ENCODE measurements around the gene PEX10. TPM values are rescaled to one million over a fixed set of nuclear protein-coding genes. Genes with fewer than 3 reads are reported as not detected.

PEX10 gene
- total and polyA plus RNA-seq, 2 of the 8 experiments (the other 6 are each of a cell fraction or from before 2014, with no cell fraction given), result 24.3 to 26.9 TPM

GRCh38 chr1:2407166-2407990 is 5.0 kb downstream of the PEX10 start:
- H3K14ac ChIP-seq (ENCODE audit: insufficient read length), result no peak overlapping the region
- peaks cover 5% of the 10 kb centered on the region; the same call in 1 of the 2 replicates for H3K23me2 ChIP-seq (ENCODE audit: low read depth, low read length)
- H3K79me1 ChIP-seq (ENCODE audit: low read depth, low read length), result no peaks in the 10 kb centered on the region
- no peaks in the 10 kb centered on the region for H3K9me3 ChIP-seq (ENCODE audit: insufficient read depth in 2 of 2, low read depth in 1 of 2, low read length in 1 of 2)
- H3K4ac ChIP-seq (replicated peaks; ENCODE audit: insufficient read length, low read depth, low read length), result no peak overlapping the region
- TF ChIP-seq NRF1 (IDR thresholded peaks at IDR 0.05; ENCODE audit: low read depth, low read length) (no peak), HDAC6 (IDR thresholded peaks at IDR 0.05; ENCODE audit: low read depth, low read length) (no peak), SP2 (IDR thresholded peaks at IDR 0.05; ENCODE audit: low read length) (no peak), TBP (IDR thresholded peaks at IDR 0.05; ENCODE audit: low read depth, low read length) (no peak), GTF2F1 (IDR thresholded peaks at IDR 0.05; ENCODE audit: borderline replicate concordance, low read depth, low read length) (no peak), CBX8 (IDR thresholded peaks at IDR 0.05; ENCODE audit: borderline replicate concordance, low read depth, low read length) (no peak), CEBPB (IDR thresholded peaks at IDR 0.05; ENCODE audit: low read depth, low read length) (no peak), KDM1A (IDR thresholded peaks at IDR 0.05; ENCODE audit: borderline replicate concordance, low read length) (no peak), JUN (IDR thresholded peaks at IDR 0.05; ENCODE audit: low read depth, low read length) (no peak), RBBP5 (IDR thresholded peaks at IDR 0.05; ENCODE audit: borderline replicate concordance, low read depth, low read length) (no peak), MAFK (IDR thresholded peaks at IDR 0.05; ENCODE audit: low read depth, low read length) (no peak), CBX5 (IDR thresholded peaks at IDR 0.05; ENCODE audit: low read depth, low read length) (no peak), TAF1 (IDR thresholded peaks at IDR 0.05; ENCODE audit: low read depth, low read length) (no peak)
- peaks cover 20 to 40% (median 34%) of the 10 kb centered on the region in 4 experiments; a peak in 7 of 8 replicates for H3K36me3 ChIP-seq (ENCODE audit: control insufficient read depth in 2 of 4, insufficient read depth in 4 of 4, low read length in 3 of 4)
- WGBS, 2 experiments (ENCODE audit: extremely low coverage in 1 of 2, insufficient coverage in 1 of 2, insufficient read length in 1 of 2, insufficient replicate concordance in 2 of 2, low coverage in 1 of 2, low lambda C conversion rate in 2 of 2, missing lambda C conversion rate in 1 of 2), result 86% methylated on average over 22 of the region's 25 CpGs; no CpG with 5 or more reads in 1 of the 2 experiments
- no peak overlapping the region; the same call in 1 of the 2 replicates for H4K8ac ChIP-seq (ENCODE audit: extremely low read depth, insufficient read depth, low read length)
- FAIRE-seq, result no peak
- H4K20me1 ChIP-seq (replicated peaks in 1 of 2; ENCODE audit: control insufficient read depth in 1 of 2, insufficient read depth in 2 of 2, low read length in 2 of 2), result peaks cover 4 to 15% of the 10 kb centered on the region in 2 experiments
- H2BK20ac ChIP-seq (ENCODE audit: low read length), result no peak overlapping the region
- no peak overlapping the region for H2AK5ac ChIP-seq (ENCODE audit: low read depth, low read length)
- no peak overlapping the region for H3K4me2 ChIP-seq (ENCODE audit: insufficient read depth in 1 of 2, low read depth in 2 of 2, low read length in 2 of 2)
- DNase-seq (ENCODE audit: low read depth in 1 of 2, low spot score in 2 of 2), result no peak
- H4K5ac ChIP-seq (ENCODE audit: insufficient read length, low read depth, low read length), result no peak overlapping the region
- H2BK5ac ChIP-seq (ENCODE audit: low read depth, low read length), result no peak overlapping the region
- H3K27ac ChIP-seq (ENCODE audit: low read depth, low read length), result no peak overlapping the region
- no peak overlapping the region for H4K91ac ChIP-seq (replicated peaks; ENCODE audit: insufficient read length, low read length)
- peaks cover 0 to 6% of the 10 kb centered on the region in 2 experiments; a peak in 1 of 4 replicates for H3K79me2 ChIP-seq (ENCODE audit: control insufficient read depth in 1 of 2, insufficient read depth in 2 of 2, low read length in 2 of 2)
- no peak overlapping the region for H3K9ac ChIP-seq (replicated peaks in 1 of 4; ENCODE audit: extremely low read depth in 1 of 4, low read depth in 3 of 4, low read length in 3 of 4)
- H3K4me3 ChIP-seq (ENCODE audit: extremely low read depth in 1 of 4, insufficient read depth in 2 of 4, low read depth in 3 of 4, low read length in 4 of 4), result no peak overlapping the region
- POLR2A ChIA-PET (ENCODE audit: partially characterized antibody), result interaction anchor here (0.6 to 4.4 kb wide), 11 partner anchors 10 to 854 kb away, joined by 3 to 29 read pairs (median 3); partner anchors contain the start of gene HES5
- H3K27me3 ChIP-seq (replicated peaks in 1 of 4; ENCODE audit: control insufficient read depth in 3 of 4, extremely low read depth in 1 of 4, insufficient read depth in 3 of 4, low read length in 3 of 4), result no peaks in the 10 kb centered on the region
- CTCF ChIA-PET (ENCODE audit: partially characterized antibody), result interaction anchor here (0.8 to 2.4 kb wide), 13 partner anchors 10 to 1223 kb away, joined by 3 to 10 read pairs (median 4); no protein-coding TSS in a partner anchor
- no peak overlapping the region for H3K18ac ChIP-seq (ENCODE audit: extremely low read depth, low read length)
- H2BK120ac ChIP-seq (replicated peaks; ENCODE audit: low read depth, low read length), result no peak overlapping the region
- H3K56ac ChIP-seq (replicated peaks; ENCODE audit: insufficient read length, low read depth, low read length), result no peak overlapping the region
- no peak overlapping the region for H3K23ac ChIP-seq (ENCODE audit: insufficient read length)
- no peak overlapping the region for H2BK15ac ChIP-seq (ENCODE audit: low read length)
- H3K4me1 ChIP-seq (replicated peaks in 1 of 4; ENCODE audit: control insufficient read depth in 3 of 4, insufficient read depth in 4 of 4, low read length in 3 of 4), result peaks cover 0 to 3% (median 1%) of the 10 kb centered on the region in 4 experiments; a peak in 2 of 7 replicates
- H2BK12ac ChIP-seq (ENCODE audit: low read depth, low read length), result no peak overlapping the region
- H2AFZ ChIP-seq (ENCODE audit: low read length), result no peak overlapping the region

All from H1 (cell line).